K562 (cell line): ENCODE data around the gene CHD2. TPM values are rescaled to one million over a fixed set of nuclear protein-coding genes. Genes with fewer than 3 reads are reported as not detected.

ENCODE experiments used
- ATF1 ChIP-seq, 2 experiments: fragments of 450-650 bp in 1 of 2; IDR thresholded peaks; 2 replicates each; pipeline ENCODE4 v1.6.1; 2016; ENCODE audit warnings: missing compliant biosample characterization in 1 of 2, missing genetic modification characterization in 1 of 2
- DMBX1 ChIP-seq: fragments of 250-450 bp; sonication (Bioruptor Pico); IDR thresholded peaks from 2 replicates; pipeline ENCODE4 v1.8.0; 2022; ENCODE audit warnings: inconsistent platforms, mild to moderate bottlenecking, moderate library complexity, borderline replicate concordance
- JUND ChIP-seq, 2 experiments: IDR thresholded peaks; 2 replicates in 1 of 2; 3 replicates in 1 of 2; pipeline ENCODE4 v1.6.1; 2011; ENCODE audit warnings: borderline replicate concordance in 2 of 2, low read depth in 2 of 2, low read length in 2 of 2, improper control_type of control experiment in 1 of 2, missing biosample characterization in 1 of 2, missing genetic modification characterization in 1 of 2, missing genetic modification reagents in 1 of 2
- MTA3 ChIP-seq: fragments of 450-650 bp; formaldehyde crosslinking; IDR thresholded peaks from 2 replicates; pipeline ENCODE4 v1.6.1; 2017; ENCODE audit warnings: mild to moderate bottlenecking, borderline replicate concordance
- NR3C1 ChIP-seq: sonication (generic); formaldehyde crosslinking; IDR thresholded peaks from 2 replicates; pipeline ENCODE4 v1.8.1; 2022; ENCODE audit warnings: missing genetic modification reagents
- NUFIP1 ChIP-seq: fragments of 450-650 bp; IDR thresholded peaks from 2 replicates; pipeline ENCODE4 v1.6.1; 2018; ENCODE audit not compliant: partially characterized antibody
- SRSF1 ChIP-seq: fragments of 200-400 bp; formaldehyde crosslinking; IDR thresholded peaks from 2 replicates; pipeline ENCODE4 v1.6.1; 2017; ENCODE audit warnings: mild to moderate bottlenecking, low read depth, low read length, moderate library complexity
- THRA ChIP-seq: fragments of 450-650 bp; IDR thresholded peaks from 2 replicates; pipeline ENCODE4 v1.6.1; 2017; ENCODE audit warnings: mild to moderate bottlenecking, moderate library complexity
- USF2 ChIP-seq: sonication (generic); formaldehyde crosslinking; IDR thresholded peaks from 2 replicates; pipeline ENCODE4 v1.5.0; 2020; ENCODE audit warnings: missing genetic modification reagents
- ZBTB5 ChIP-seq: fragments of 450-650 bp; IDR thresholded peaks from 2 replicates; pipeline ENCODE4 v1.6.1; 2017; ENCODE audit warnings: antibody characterized with exemption
- ZNF277 ChIP-seq: fragments of 250-450 bp; sonication (Bioruptor Pico); IDR thresholded peaks from 2 replicates; pipeline ENCODE4 v1.8.0; 2022; ENCODE audit warnings: inconsistent platforms, mild to moderate bottlenecking, moderate library complexity, borderline replicate concordance
- ZNF282 ChIP-seq: sonication (generic); formaldehyde crosslinking; IDR thresholded peaks from 2 replicates; pipeline ENCODE4 v1.8.1; 2023; ENCODE audit warnings: missing genetic modification reagents
- ZNF3 ChIP-seq: fragments of 250-450 bp; sonication (Bioruptor Pico); IDR thresholded peaks from 2 replicates; pipeline ENCODE4 v1.5.0; 2021; ENCODE audit warnings: mild to moderate bottlenecking, moderate library complexity
- ZNF707 ChIP-seq: fragments of 250-450 bp; sonication (Bioruptor Pico); conservative IDR thresholded peaks from 2 replicates; pipeline ENCODE4 v1.8.0; 2022; ENCODE audit warnings: inconsistent platforms, mild to moderate bottlenecking, moderate library complexity
- polyA plus RNA-seq, 8 experiments: library from polyadenylated mRNA; depleted of rRNA in 4 of 8; stranded (reverse) in 5 of 8; unstranded in 3 of 8; fragments of >200 nt; fragmentation: Nextera tagmentation in 2 of 8; fragmentation: Illumina TruSeq in 1 of 8; extraction: Ambion mirVana in 2 of 8; extraction: Trizol in 1 of 8; gene quantifications; 2 replicates each; pipeline versions ENCODE4 v1.2.1 to v1.2.3, GENCODE V29; 2011 to 2014; ENCODE audit warnings: inconsistent platforms in 1 of 8, missing spikeins in 1 of 8
- total RNA-seq, 7 experiments: library from RNA; depleted of rRNA in 6 of 7; stranded (reverse); fragments of >200 nt in 6 of 7; fragmentation: Illumina TruSeq in 2 of 7; extraction: Trizol in 2 of 7; gene quantifications; 2 replicates each; pipeline versions ENCODE4 v1.2.1 to v1.2.3, GENCODE V29; 2011 to 2021; ENCODE audit warnings: low replicate concordance in 1 of 7

The CHD2 gene
- total and polyA plus RNA-seq, 9 of the 15 experiments (the other 6 are each of a cell fraction or from before 2014, with no cell fraction given), result 38.9 to 70.8 (median 56.2) TPM

DNA sequence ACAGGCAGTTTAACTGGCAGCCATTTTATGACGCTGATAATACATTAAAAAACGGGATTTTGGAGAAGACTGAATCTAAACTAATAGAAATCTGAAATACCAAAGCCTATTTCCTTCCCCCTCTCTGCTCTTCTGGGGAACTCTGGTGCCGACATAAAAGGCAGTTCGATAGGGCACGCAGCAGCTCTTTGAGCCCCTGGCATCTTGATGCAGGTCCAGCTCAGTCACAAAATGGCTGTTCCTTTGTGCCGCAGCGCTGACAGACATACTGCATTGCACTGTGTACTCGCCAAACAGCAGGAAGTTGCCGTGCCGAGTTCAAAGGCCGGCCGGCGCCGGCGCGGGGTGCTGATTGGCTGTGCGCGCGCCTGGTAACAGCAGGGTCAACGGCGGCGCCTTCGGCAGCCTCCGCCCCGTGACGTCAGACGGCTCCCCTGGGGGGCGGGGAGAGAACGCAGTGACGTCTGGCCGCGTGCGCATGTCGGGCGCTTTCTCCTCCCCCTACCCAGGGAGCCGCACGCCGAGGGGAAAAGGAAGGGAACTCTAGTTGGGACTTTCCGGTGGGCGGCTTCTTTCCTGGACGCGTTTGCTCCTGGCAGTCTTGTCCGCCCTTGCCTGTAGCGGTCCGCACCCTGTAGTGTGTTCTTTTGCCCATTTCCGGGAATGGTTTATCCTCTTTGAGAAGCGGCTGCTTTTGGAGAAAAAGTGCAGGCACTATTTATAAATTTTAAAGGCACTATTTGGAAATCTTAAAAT is 4.0 kb downstream of the CHD2 start (continued):
- TF ChIP-seq ZNF277 (CRISPR knock-in tag) (no peak), THRA (no peak), ZNF707 (CRISPR knock-in tag) (0 out of 2 replicates have a peak, but pooled peaks have one; percentile 20), SRSF1 (no peak), ATF1 (CRISPR knock-in tag; IDR thresholded peaks at IDR 0.05) (no peak; the same call in 1 of the 2 replicates), ATF1 (tag; IDR thresholded peaks at IDR 0.05) (peak; percentile 100), ZBTB5 (no peak), ZNF282 (no peak), JUND (IDR thresholded peaks at IDR 0.05; ENCODE audit: borderline replicate concordance, low read depth, low read length) (peak; percentile 81), JUND (tag; IDR thresholded peaks at IDR 0.05; ENCODE audit: borderline replicate concordance, low read depth, low read length) (peak; percentile 72; the same call in 2 of the 3 replicates), NR3C1 (CRISPR knock-in tag) (no peak), USF2 (no peak), DMBX1 (CRISPR knock-in tag) (peak; percentile 83), MTA3 (peak; percentile 91), NUFIP1 (no peak), ZNF3 (CRISPR knock-in tag) (no peak)
